NOMO-1 treated with DMSO at 0.1 percent for 48 hours (cell line): ENCODE measurements around the gene SIGLEC15.
"Not testable (repeated sequence)": the region's sequence is repeated elsewhere in the genome, so short reads cannot be mapped to it uniquely, and the experiment has no call there.

Experiments used
- DNase-seq: peaks from one replicate; lab custom pipeline; 2025; ENCODE audit not compliant: unreplicated experiment; lab: John Stamatoyannopoulos, UW

The SIGLEC15 gene

GRCh38 chr18:45818765-45819164, 6.7 kb upstream of the SIGLEC15 start:
- peak; percentile 32 for DNase-seq

GRCh38 chr18:45820106-45820745, 5.2 kb upstream of the SIGLEC15 start:
- DNase-seq: peak; percentile 49

- DNase-seq: no peak
Observed at GRCh38 chr18:45821026-45821425, 4.4 kb upstream of the SIGLEC15 start.

- no peak for DNase-seq
Observed at GRCh38 chr18:45821711-45822110, 3.8 kb upstream of the SIGLEC15 start.

GRCh38 chr18:45826084-45826483, 609 bp downstream of the SIGLEC15 start:
- no peak for DNase-seq

- not testable (repeated sequence) for DNase-seq
Observed at GRCh38 chr18:45826716-45827115, 1.2 kb downstream of the SIGLEC15 start.

- peak; percentile 49 for DNase-seq
Observed at GRCh38 chr18:45828917-45829811, 3.7 kb downstream of the SIGLEC15 start.

- DNase-seq: no peak
Observed at GRCh38 chr18:45829855-45830254, 4.4 kb downstream of the SIGLEC15 start.

- no peak for DNase-seq
Observed at GRCh38 chr18:45830917-45831316, 5.4 kb downstream of the SIGLEC15 start.

GRCh38 chr18:45833846-45834245, 8.4 kb downstream of the SIGLEC15 start:
- DNase-seq: no peak

GRCh38 chr18:45834306-45834705, 8.8 kb downstream of the SIGLEC15 start:
- DNase-seq: peak; percentile 15

GRCh38 chr18:45835057-45835636, 9.7 kb downstream of the SIGLEC15 start:
- DNase-seq: no peak

- no peak for DNase-seq
Observed at GRCh38 chr18:45836242-45837205, 11.0 kb downstream of the SIGLEC15 start.

- peak; percentile 74 for DNase-seq
Observed at GRCh38 chr18:45837283-45838070, 12.0 kb downstream of the SIGLEC15 start.

- DNase-seq: no peak
Observed at GRCh38 chr18:45838302-45839070, 13.0 kb downstream of the SIGLEC15 start.

- peak; percentile 45 for DNase-seq
Observed at GRCh38 chr18:45839414-45840395, 14.2 kb downstream of the SIGLEC15 start.

GRCh38 chr18:45841060-45841764, 15.7 kb downstream of the SIGLEC15 start:
- DNase-seq: no peak
